HepG2 (cell line): Measurements from ENCODE around the gene CNNM3. TPM values are rescaled to one million over a fixed set of nuclear protein-coding genes. Genes with fewer than 3 reads are reported as not detected.
A peak's percentile ranks its signal among the peaks of the same experiment; 100 is the strongest.

Source experiments
- ATRX ChIP-seq: sonication (generic); formaldehyde crosslinking; IDR thresholded peaks from 2 replicates; pipeline ENCODE4 v1.4.0; 2020; ENCODE audit warnings: missing genetic modification reagents, borderline replicate concordance
- CREM ChIP-seq, 2 experiments: sonication (generic) in 1 of 2; formaldehyde crosslinking in 1 of 2; IDR thresholded peaks; 2 replicates each; pipeline versions ENCODE4 v1.4.0 to v1.6.1; 2016 to 2020; ENCODE audit warnings: antibody characterized with exemption in 1 of 2, mild to moderate bottlenecking in 1 of 2, missing genetic modification reagents in 1 of 2
- GRHL1 ChIP-seq: sonication (generic); formaldehyde crosslinking; conservative IDR thresholded peaks from 2 replicates; pipeline ENCODE4 v1.8.0; 2022; ENCODE audit warnings: missing genetic modification reagents
- HES4 ChIP-seq: sonication (generic); formaldehyde crosslinking; IDR thresholded peaks from 2 replicates; pipeline ENCODE4 v1.9.0; 2021; ENCODE audit warnings: mild to moderate bottlenecking, missing genetic modification reagents, borderline replicate concordance
- HMG20B ChIP-seq: conservative IDR thresholded peaks from 2 replicates; pipeline ENCODE4 v1.6.1; 2016; ENCODE audit warnings: missing genetic modification reagents, missing compliant biosample characterization
- ISL2 ChIP-seq: sonication (generic); formaldehyde crosslinking; IDR thresholded peaks from 2 replicates; pipeline ENCODE4 v1.5.0; 2020; ENCODE audit warnings: missing genetic modification reagents
- LCORL ChIP-seq, 2 experiments: fragments of 450-650 bp in 1 of 2; sonication (generic) in 1 of 2; formaldehyde crosslinking in 1 of 2; IDR thresholded peaks; 2 replicates each; pipeline versions ENCODE4 v1.5.0 to v1.6.1; 2017 to 2020; ENCODE audit warnings: antibody characterized with exemption in 1 of 2, missing genetic modification reagents in 1 of 2
- MIXL1 ChIP-seq: IDR thresholded peaks from 2 replicates; pipeline ENCODE4 v1.6.1; 2016
- NR2F2 ChIP-seq: IDR thresholded peaks from 2 replicates; pipeline ENCODE4 v1.6.1; 2012; ENCODE audit warnings: low read depth, inconsistent platforms, borderline replicate concordance
- RARA ChIP-seq: IDR thresholded peaks from 2 replicates; pipeline ENCODE4 v1.6.1; 2016; ENCODE audit warnings: missing genetic modification reagents, missing compliant biosample characterization
- TFAP4 ChIP-seq: sonication (generic); IDR thresholded peaks from 2 replicates; pipeline ENCODE4 v1.6.1; 2016; ENCODE audit warnings: low read depth, borderline replicate concordance
- ZFP36L2 ChIP-seq: sonication (generic); formaldehyde crosslinking; IDR thresholded peaks from 2 replicates; pipeline ENCODE4 v1.4.0; 2020; ENCODE audit warnings: missing genetic modification reagents
- ZFP41 ChIP-seq: sonication (generic); formaldehyde crosslinking; IDR thresholded peaks from 2 replicates; pipeline ENCODE4 v1.4.0; 2020; ENCODE audit warnings: mild to moderate bottlenecking, missing genetic modification reagents, borderline replicate concordance
- ZNF138 ChIP-seq: sonication (generic); formaldehyde crosslinking; IDR thresholded peaks from 2 replicates; pipeline ENCODE4 v1.5.0; 2020; ENCODE audit warnings: mild to moderate bottlenecking, low read depth, missing genetic modification reagents
- ZNF382 ChIP-seq: sonication (generic); formaldehyde crosslinking; IDR thresholded peaks from 2 replicates; pipeline ENCODE4 v1.5.0; 2020; ENCODE audit warnings: missing genetic modification reagents, mild to moderate bottlenecking, borderline replicate concordance
- ZNF589 ChIP-seq: sonication (generic); formaldehyde crosslinking; conservative IDR thresholded peaks from 2 replicates; pipeline ENCODE4 v1.8.0; 2022; ENCODE audit warnings: mild to moderate bottlenecking, moderate library complexity, missing genetic modification reagents
- ZNF644 ChIP-seq: IDR thresholded peaks from 2 replicates; pipeline ENCODE4 v1.6.1; 2016; ENCODE audit warnings: low read depth
- ZNF737 ChIP-seq: sonication (generic); formaldehyde crosslinking; IDR thresholded peaks from 2 replicates; pipeline ENCODE4 v1.5.0; 2020; ENCODE audit warnings: missing genetic modification reagents, mild to moderate bottlenecking, borderline replicate concordance
- ZNF850 ChIP-seq: sonication (generic); formaldehyde crosslinking; conservative IDR thresholded peaks from 2 replicates; pipeline ENCODE4 v1.9.0; 2021; ENCODE audit warnings: mild to moderate bottlenecking, missing genetic modification reagents
- ZSCAN22 ChIP-seq: sonication (generic); formaldehyde crosslinking; IDR thresholded peaks from 2 replicates; pipeline ENCODE4 v1.4.0; 2020; ENCODE audit warnings: mild to moderate bottlenecking, missing genetic modification reagents
- polyA plus RNA-seq, 8 experiments: library from polyadenylated mRNA; depleted of rRNA in 3 of 8; stranded (reverse) in 7 of 8; unstranded in 1 of 8; fragments of >200 nt; fragmentation: Illumina TruSeq in 4 of 8; extraction: Trizol in 4 of 8; gene quantifications; 2 replicates each; pipeline versions ENCODE4 v1.2.1 to v1.2.3, GENCODE V29; 2011 to 2016; ENCODE audit warnings: low read depth in 4 of 8, missing spikeins in 1 of 8, mixed read lengths in 1 of 8; ENCODE audit not compliant: insufficient read depth in 1 of 8
- total RNA-seq, 5 experiments: library from RNA; depleted of rRNA; stranded (reverse); fragments of >200 nt; fragmentation: Illumina TruSeq; extraction: Trizol; gene quantifications; 2 replicates each; pipeline ENCODE4 v1.2.3, GENCODE V29; 2016; ENCODE audit warnings: low read depth in 1 of 5
- TF ChIP-seq, protein P1 (sequence below): sonication (generic); formaldehyde crosslinking; IDR thresholded peaks from 2 replicates; pipeline ENCODE4 v1.4.0; 2020; ENCODE audit warnings: missing genetic modification reagents
- TF ChIP-seq, protein P2 (sequence below): sonication (generic); formaldehyde crosslinking; IDR thresholded peaks from 2 replicates; pipeline ENCODE4 v1.5.0; 2020; ENCODE audit warnings: missing genetic modification reagents
- TF ChIP-seq, protein P3 (sequence below): IDR thresholded peaks from 2 replicates; pipeline ENCODE4 v1.6.1; 2016; ENCODE audit warnings: low read depth

CNNM3 gene
- total and polyA plus RNA-seq, 2 of the 13 experiments (the other 11 are each of a cell fraction or from before 2014, with no cell fraction given), result 21.2 to 27.9 TPM

GRCh38 chr2:96819128-96819875 is 3.2 kb downstream of the CNNM3 start (continued):
- TF ChIP-seq ZNF382 (CRISPR knock-in tag) (no peak), HES4 (CRISPR knock-in tag) (no peak), MIXL1 (CRISPR knock-in tag) (peak; percentile 93), ZNF737 (CRISPR knock-in tag) (no peak; the same call in 1 of the 2 replicates), LCORL (IDR thresholded peaks at IDR 0.05) (0 out of 2 replicates have a peak, but pooled peaks have one; percentile 10), LCORL (CRISPR knock-in tag; IDR thresholded peaks at IDR 0.05) (peak; percentile 99), ATRX (no peak), NR2F2 (0 out of 2 replicates have a peak, but pooled peaks have one; percentile 66), ZNF644 (CRISPR knock-in tag) (peak; percentile 93), GRHL1 (CRISPR knock-in tag) (no peak), ISL2 (CRISPR knock-in tag) (peak; percentile 94), RARA (CRISPR knock-in tag) (peak; percentile 91), ZFP41 (0 out of 2 replicates have a peak, but pooled peaks have one; percentile 22), CREM (IDR thresholded peaks at IDR 0.05) (peak; percentile 68; the same call in 1 of the 2 replicates), CREM (CRISPR knock-in tag; IDR thresholded peaks at IDR 0.05) (no peak), ZNF850 (CRISPR knock-in tag) (no peak), ZNF589 (CRISPR knock-in tag) (no peak), HMG20B (peak; percentile 89), TFAP4 (peak; percentile 92), ZSCAN22 (CRISPR knock-in tag) (0 out of 2 replicates have a peak, but pooled peaks have one; percentile 51), ZNF138 (CRISPR knock-in tag) (peak; percentile 71; the same call in 1 of the 2 replicates), ZFP36L2 (CRISPR knock-in tag) (no peak; the same call in 1 of the 2 replicates)
- TF ChIP-seq, protein P1, sequence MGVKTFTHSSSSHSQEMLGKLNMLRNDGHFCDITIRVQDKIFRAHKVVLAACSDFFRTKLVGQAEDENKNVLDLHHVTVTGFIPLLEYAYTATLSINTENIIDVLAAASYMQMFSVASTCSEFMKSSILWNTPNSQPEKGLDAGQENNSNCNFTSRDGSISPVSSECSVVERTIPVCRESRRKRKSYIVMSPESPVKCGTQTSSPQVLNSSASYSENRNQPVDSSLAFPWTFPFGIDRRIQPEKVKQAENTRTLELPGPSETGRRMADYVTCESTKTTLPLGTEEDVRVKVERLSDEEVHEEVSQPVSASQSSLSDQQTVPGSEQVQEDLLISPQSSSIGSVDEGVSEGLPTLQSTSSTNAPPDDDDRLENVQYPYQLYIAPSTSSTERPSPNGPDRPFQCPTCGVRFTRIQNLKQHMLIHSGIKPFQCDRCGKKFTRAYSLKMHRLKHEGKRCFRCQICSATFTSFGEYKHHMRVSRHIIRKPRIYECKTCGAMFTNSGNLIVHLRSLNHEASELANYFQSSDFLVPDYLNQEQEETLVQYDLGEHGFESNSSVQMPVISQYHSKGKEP (CRISPR knock-in tag), result no peak
- TF ChIP-seq, protein P2, sequence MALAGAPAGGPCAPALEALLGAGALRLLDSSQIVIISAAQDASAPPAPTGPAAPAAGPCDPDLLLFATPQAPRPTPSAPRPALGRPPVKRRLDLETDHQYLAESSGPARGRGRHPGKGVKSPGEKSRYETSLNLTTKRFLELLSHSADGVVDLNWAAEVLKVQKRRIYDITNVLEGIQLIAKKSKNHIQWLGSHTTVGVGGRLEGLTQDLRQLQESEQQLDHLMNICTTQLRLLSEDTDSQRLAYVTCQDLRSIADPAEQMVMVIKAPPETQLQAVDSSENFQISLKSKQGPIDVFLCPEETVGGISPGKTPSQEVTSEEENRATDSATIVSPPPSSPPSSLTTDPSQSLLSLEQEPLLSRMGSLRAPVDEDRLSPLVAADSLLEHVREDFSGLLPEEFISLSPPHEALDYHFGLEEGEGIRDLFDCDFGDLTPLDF (CRISPR knock-in tag), result no peak
- TF ChIP-seq, protein P3, sequence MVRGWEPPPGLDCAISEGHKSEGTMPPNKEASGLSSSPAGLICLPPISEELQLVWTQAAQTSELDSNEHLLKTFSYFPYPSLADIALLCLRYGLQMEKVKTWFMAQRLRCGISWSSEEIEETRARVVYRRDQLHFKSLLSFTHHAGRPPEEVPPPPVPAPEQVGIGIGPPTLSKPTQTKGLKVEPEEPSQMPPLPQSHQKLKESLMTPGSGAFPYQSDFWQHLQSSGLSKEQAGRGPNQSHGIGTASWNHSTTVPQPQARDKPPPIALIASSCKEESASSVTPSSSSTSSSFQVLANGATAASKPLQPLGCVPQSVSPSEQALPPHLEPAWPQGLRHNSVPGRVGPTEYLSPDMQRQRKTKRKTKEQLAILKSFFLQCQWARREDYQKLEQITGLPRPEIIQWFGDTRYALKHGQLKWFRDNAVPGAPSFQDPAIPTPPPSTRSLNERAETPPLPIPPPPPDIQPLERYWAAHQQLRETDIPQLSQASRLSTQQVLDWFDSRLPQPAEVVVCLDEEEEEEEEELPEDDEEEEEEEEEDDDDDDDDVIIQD, result peak; percentile 89
